Naive B cell (primary cell): Measurements from ENCODE around the gene GUCY2D. TPM values are rescaled to one million over a fixed set of nuclear protein-coding genes. Genes with fewer than 3 reads are reported as not detected.
A peak's percentile ranks its signal among the peaks of the same experiment; 100 is the strongest.

ENCODE experiments used
- ATAC-seq, 2 donors: fragments of 150-1000 bp; cut with Tn5 transposase; 2 replicates each; pipeline ENCODE4 v1.10.0; 2021; ENCODE audit warnings: low read depth in 2 of 2, mild to moderate bottlenecking in 2 of 2, moderate library complexity in 2 of 2
- DNase-seq: peaks from one replicate; pipeline ENCODE4 v3.0.0; 2022
- H3K27ac Mint-ChIP-seq, 6 donors: one replicate each; pipeline ENCODE4 v1.8.0; 2020 to 2022; ENCODE audit warnings: mild to moderate bottlenecking in 6 of 6, mixed read lengths in 6 of 6, moderate library complexity in 5 of 6, inconsistent platforms in 2 of 6
- H3K27me3 Mint-ChIP-seq, 3 donors: one replicate each; pipeline ENCODE4 v1.8.0; 2021 to 2022; ENCODE audit warnings: mixed read lengths in 3 of 3, mild to moderate bottlenecking in 1 of 3
- H3K36me3 Mint-ChIP-seq, 2 donors: one replicate each; pipeline ENCODE4 v1.8.0; 2020 to 2022; ENCODE audit warnings: mixed read lengths in 2 of 2, inconsistent platforms in 1 of 2, mild to moderate bottlenecking in 1 of 2
- H3K4me1 Mint-ChIP-seq, 3 donors: one replicate each; pipeline ENCODE4 v1.8.0; 2020 to 2022; ENCODE audit warnings: mixed read lengths in 3 of 3, inconsistent platforms in 1 of 3, mild to moderate bottlenecking in 1 of 3, moderate library complexity in 1 of 3
- H3K4me3 Mint-ChIP-seq, 8 donors: one replicate each; pipeline ENCODE4 v1.8.0; 2020 to 2022; ENCODE audit warnings: mild to moderate bottlenecking in 8 of 8, mixed read lengths in 8 of 8, moderate library complexity in 8 of 8, inconsistent platforms in 2 of 8
- H3K9me3 Mint-ChIP-seq, 7 donors: one replicate each; pipeline ENCODE4 v1.8.0; 2020 to 2022; ENCODE audit warnings: mixed read lengths in 7 of 7, mild to moderate bottlenecking in 5 of 7, inconsistent platforms in 2 of 7, moderate library complexity in 1 of 7
- polyA plus RNA-seq, 6 donors: library from polyadenylated mRNA; unstranded; fragments of 300-500 nt; fragmentation: Illumina TruSeq; gene quantifications; one replicate each; pipeline ENCODE4 v1.2.3, GENCODE V29; 2021; ENCODE audit warnings: low read depth in 6 of 6

Gene GUCY2D
- polyA plus RNA-seq, 6 donors from 2014 or later, result not detected

- Mint-ChIP-seq H3K27ac (no peak overlapping the region), H3K9me3 (peaks cover 0 to 2% (median 0%) of the 10 kb centered on the region in 7 donors)
These were observed 22.9 kb downstream of the GUCY2D start for GRCh38 chr17:8025176-8025911.

DNA sequence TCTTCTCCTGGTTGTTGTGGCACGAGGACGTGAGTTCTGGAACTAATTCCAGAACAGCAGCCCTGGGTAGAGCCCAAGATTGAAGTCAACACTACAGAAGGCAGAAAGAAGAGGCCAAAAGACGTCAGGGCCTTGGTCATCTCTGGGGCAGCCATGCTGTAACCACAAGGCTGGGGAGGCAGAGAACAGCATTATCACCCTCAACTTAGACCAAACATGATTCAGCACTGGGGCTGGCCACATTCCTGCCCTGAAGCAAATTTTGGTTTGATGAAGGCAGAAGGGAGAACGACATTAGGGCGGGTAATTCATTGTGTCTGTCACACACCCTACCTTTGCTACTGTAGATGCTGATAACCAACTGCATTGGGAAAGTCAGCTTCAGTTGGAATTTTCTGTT is 26.7 kb downstream of the GUCY2D start:
- H3K9me3 Mint-ChIP-seq, result peaks cover 0 to 2% (median 0%) of the 10 kb centered on the region in 7 donors
- H3K27me3 Mint-ChIP-seq, result peaks cover 39 to 74% (median 60%) of the 10 kb centered on the region in 3 donors
- H3K27ac Mint-ChIP-seq, result no peak overlapping the region
- no peak overlapping the region for H3K4me3 Mint-ChIP-seq
- H3K36me3 Mint-ChIP-seq, result no peaks in the 10 kb centered on the region
- no peak for DNase-seq
- H3K4me1 Mint-ChIP-seq, result no peaks in the 10 kb centered on the region
- ATAC-seq, result no peak

More at GRCh38 chr17:8025176-8025911, 22.9 kb downstream of the GUCY2D start:
- DNase-seq (no peak), ATAC-seq (no peak)
- H3K4me1 Mint-ChIP-seq, result no peaks in the 10 kb centered on the region
- no peaks in the 10 kb centered on the region for H3K36me3 Mint-ChIP-seq
- peaks cover 27 to 73% (median 57%) of the 10 kb centered on the region in 3 donors for H3K27me3 Mint-ChIP-seq
- no peak overlapping the region for H3K4me3 Mint-ChIP-seq

- ATAC-seq, result no peak
- Mint-ChIP-seq H3K27ac (no peak overlapping the region), H3K9me3 (peaks cover 0 to 2% (median 0%) of the 10 kb centered on the region in 7 donors), H3K4me3 (no peak overlapping the region), H3K36me3 (no peaks in the 10 kb centered on the region), H3K4me1 (no peaks in the 10 kb centered on the region), H3K27me3 (peaks cover 38 to 65% (median 53%) of the 10 kb centered on the region in 3 donors)
- no peak for DNase-seq
These were observed 28.8 kb downstream of the GUCY2D start for GRCh38 chr17:8031261-8031661.

DNA sequence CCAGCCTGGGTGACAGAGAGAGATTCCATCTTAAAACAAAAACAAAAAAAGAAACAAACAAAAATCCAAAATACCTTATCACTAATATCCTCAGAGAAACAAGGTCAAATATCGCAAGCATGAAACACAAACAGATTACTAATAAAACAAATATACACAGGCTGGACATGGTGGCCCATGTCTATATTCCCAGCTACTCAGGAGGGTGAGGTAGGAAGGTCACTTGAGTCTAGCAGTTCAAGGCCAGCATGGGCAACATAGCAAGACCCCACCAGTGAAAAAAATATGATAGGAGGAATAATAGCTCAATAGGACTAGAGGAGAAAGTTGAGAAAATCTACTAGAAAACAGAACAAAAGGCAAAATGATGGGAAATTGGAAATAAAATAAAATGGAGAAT is 29.5 kb downstream of the GUCY2D start:
- ATAC-seq (no peak), DNase-seq (no peak)
- no peaks in the 10 kb centered on the region for H3K4me1 Mint-ChIP-seq
- peaks cover 37 to 61% (median 51%) of the 10 kb centered on the region in 3 donors for H3K27me3 Mint-ChIP-seq
- no peak overlapping the region for H3K4me3 Mint-ChIP-seq
- no peaks in the 10 kb centered on the region for H3K36me3 Mint-ChIP-seq
- H3K27ac Mint-ChIP-seq, result peak overlapping the region in 1 of 6 donors; percentile 26
- H3K9me3 Mint-ChIP-seq, result peaks cover 0 to 2% (median 0%) of the 10 kb centered on the region in 7 donors

DNA sequence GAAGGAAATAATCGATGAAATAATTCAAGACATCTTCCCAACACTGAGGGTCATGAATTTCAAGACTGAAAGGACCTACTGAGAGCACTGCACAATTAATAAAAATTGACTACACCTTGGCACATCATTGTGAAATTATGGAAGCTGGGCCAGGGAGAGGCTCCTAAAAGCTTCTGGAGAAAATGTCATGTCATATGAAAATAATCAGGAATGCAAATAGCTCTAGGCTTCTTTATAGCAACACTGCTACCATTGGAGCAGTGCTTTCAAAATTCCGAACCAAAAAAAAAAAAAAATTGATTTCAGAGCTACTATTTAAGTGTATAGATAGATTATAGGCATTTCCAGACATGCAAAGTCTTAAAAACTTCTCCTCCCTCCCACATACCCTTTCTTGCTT is 30.0 kb downstream of the GUCY2D start:
- ATAC-seq (no peak), DNase-seq (no peak)
- peaks cover 0 to 4% of the 10 kb centered on the region in 2 donors for H3K36me3 Mint-ChIP-seq
- H3K9me3 Mint-ChIP-seq, result peaks cover 0 to 3% (median 2%) of the 10 kb centered on the region in 7 donors
- no peak overlapping the region for H3K4me3 Mint-ChIP-seq
- peaks cover 37 to 61% (median 51%) of the 10 kb centered on the region in 3 donors for H3K27me3 Mint-ChIP-seq
- no peak overlapping the region for H3K27ac Mint-ChIP-seq
- H3K4me1 Mint-ChIP-seq, result peaks cover 0 to under 1% (median 0%) of the 10 kb centered on the region in 3 donors

DNA sequence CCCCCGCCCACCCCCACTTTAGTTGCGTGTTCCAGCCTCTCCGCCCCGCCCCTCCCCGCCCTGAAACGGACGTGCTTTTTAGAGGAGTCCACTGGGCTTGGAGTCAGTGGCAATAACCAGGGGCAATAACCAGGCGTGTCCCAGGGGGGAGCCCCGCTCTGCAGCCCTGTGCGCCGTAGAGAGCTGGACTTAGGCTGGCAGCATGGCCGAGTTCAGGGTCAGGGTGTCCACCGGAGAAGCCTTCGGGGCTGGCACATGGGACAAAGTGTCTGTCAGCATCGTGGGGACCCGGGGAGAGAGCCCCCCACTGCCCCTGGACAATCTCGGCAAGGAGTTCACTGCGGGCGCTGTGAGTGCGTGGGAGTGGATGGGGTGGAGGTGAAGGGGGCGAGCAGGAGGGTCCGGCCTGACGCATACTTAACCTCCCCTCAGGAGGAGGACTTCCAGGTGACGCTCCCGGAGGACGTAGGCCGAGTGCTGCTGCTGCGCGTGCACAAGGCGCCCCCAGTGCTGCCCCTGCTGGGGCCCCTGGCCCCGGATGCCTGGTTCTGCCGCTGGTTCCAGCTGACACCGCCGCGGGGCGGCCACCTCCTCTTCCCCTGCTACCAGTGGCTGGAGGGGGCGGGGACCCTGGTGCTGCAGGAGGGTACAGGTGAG is 36.7 kb downstream of the GUCY2D start, which contains the start of gene ALOX15B:
ALOX15B (plus strand) TSS at position 106 of the 657 bp plus-strand sequence; CDS start at position 203, 97 bp downstream.
- ATAC-seq (peak; percentile 41 to 52), DNase-seq (no peak)
- H3K27me3 Mint-ChIP-seq, result peaks cover 44 to 65% (median 50%) of the 10 kb centered on the region in 3 donors
- H3K9me3 Mint-ChIP-seq, result peaks cover 0 to 4% (median 3%) of the 10 kb centered on the region in 7 donors
- peak within 1 kb of the TSS in 3 of 8 donors; percentile 1 to 63 (median 32) for H3K4me3 Mint-ChIP-seq
- H3K27ac Mint-ChIP-seq, result peak within 1 kb of the TSS in 1 of 6 donors; percentile 54
- peaks cover 0 to 17% (median 5%) of the 10 kb centered on the region in 3 donors for H3K4me1 Mint-ChIP-seq
- peaks cover 0 to 11% of the 10 kb centered on the region in 2 donors for H3K36me3 Mint-ChIP-seq

DNA sequence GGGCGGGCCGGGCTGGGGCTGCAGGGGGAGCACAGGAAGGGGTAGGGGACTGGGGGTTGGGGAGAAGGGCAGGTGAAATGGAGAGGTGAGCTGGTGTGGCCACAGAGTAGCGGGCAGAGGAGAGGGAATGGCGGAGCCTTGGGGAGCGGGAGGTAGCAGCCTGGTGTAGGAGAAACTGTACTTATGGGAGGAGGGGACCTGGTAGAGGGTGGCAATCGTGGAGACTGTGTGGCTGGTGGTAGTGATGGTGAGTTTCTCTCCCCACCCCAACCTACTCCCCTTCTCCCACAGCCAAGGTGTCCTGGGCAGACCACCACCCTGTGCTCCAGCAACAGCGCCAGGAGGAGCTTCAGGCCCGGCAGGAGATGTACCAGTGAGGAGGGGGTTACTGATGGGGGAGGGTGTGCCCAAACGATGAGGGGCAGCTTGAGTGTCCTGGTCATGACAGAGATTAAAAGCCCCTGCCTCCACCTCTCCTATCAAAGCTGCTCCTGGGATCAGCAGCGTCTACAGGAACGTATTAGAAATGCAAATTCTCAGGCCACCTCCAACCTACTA is 37.3 kb downstream of the GUCY2D start:
- H3K27me3 Mint-ChIP-seq, result peaks cover 44 to 60% (median 53%) of the 10 kb centered on the region in 3 donors
- peaks cover 0 to 4% (median 3%) of the 10 kb centered on the region in 7 donors for H3K9me3 Mint-ChIP-seq
- H3K36me3 Mint-ChIP-seq, result peaks cover 0 to 11% of the 10 kb centered on the region in 2 donors
- no peak for ATAC-seq
- DNase-seq, result no peak
- peaks cover 0 to 17% (median 5%) of the 10 kb centered on the region in 3 donors for H3K4me1 Mint-ChIP-seq
- peak overlapping the region in 2 of 8 donors; percentile 31 to 41 for H3K4me3 Mint-ChIP-seq
- no peak overlapping the region for H3K27ac Mint-ChIP-seq

DNA sequence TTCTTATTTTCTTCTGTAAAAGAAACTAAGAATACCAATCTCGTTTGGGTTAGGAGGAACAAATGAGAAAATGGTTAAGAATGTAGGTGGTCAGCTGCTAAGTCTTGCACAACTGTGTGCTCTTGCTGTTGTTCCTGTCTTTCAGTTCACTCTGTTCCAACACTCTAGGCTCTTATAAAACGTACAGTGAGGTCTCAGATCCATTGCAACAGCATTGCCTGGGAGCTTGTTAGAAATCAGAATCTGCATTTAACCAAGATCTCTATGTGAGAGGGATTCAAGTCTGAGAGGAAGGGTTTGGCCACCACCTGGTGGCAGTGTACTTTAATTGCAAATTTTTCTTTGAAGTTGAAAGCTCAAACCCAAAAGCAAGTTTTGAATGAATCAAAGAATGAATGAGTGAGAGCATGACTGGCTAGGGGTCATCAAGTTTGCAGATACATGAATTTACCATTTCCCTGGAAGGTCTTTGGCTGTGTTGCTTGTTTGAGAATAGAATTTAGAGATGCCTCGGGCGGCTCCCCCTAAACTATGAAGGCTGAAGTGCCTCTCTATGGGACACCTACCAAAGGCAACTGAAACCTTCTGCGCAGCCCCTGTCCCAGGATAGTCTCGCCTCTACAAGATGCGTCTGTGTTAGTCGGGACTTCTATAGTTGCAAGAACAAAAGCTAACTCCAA is 39.0 kb downstream of the GUCY2D start:
- peaks cover 0 to 17% (median 5%) of the 10 kb centered on the region in 3 donors for H3K4me1 Mint-ChIP-seq
- H3K9me3 Mint-ChIP-seq, result peaks cover 0 to 4% (median 3%) of the 10 kb centered on the region in 7 donors
- peak overlapping the region in 1 of 6 donors; percentile 58 for H3K27ac Mint-ChIP-seq
- H3K36me3 Mint-ChIP-seq, result peaks cover 0 to 11% of the 10 kb centered on the region in 2 donors
- peak; percentile 15 for DNase-seq
- H3K27me3 Mint-ChIP-seq, result peaks cover 40 to 64% (median 61%) of the 10 kb centered on the region in 3 donors
- H3K4me3 Mint-ChIP-seq, result no peak overlapping the region
- ATAC-seq, result peak; percentile 23 to 43

DNA sequence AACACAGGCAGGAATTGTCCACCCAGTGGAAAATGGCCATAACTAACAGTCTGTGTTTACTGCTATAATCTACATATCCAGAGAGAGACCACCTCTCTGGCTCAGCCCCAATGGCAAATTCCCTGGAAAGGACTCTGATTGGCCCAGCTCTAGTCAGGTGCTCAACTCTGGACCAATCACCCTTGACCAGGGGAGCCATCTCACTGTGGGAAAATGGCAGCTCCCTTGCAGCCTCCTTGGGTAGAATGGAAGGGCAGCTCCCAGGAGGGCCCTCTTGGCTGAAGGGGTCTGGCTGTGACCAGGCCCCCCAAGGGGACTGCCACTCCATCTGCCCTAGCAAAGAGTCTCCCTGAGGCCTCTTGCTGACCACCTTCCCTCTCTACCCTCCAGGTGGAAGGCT is 39.6 kb downstream of the GUCY2D start:
- peaks cover 0 to 19% (median 5%) of the 10 kb centered on the region in 3 donors for H3K4me1 Mint-ChIP-seq
- H3K9me3 Mint-ChIP-seq, result peaks cover 0 to 4% (median 3%) of the 10 kb centered on the region in 7 donors
- no peak overlapping the region for H3K27ac Mint-ChIP-seq
- H3K4me3 Mint-ChIP-seq, result no peak overlapping the region
- ATAC-seq, result no peak
- peaks cover 40 to 70% (median 61%) of the 10 kb centered on the region in 3 donors for H3K27me3 Mint-ChIP-seq
- H3K36me3 Mint-ChIP-seq, result peaks cover 0 to 11% of the 10 kb centered on the region in 2 donors
- no peak for DNase-seq

DNA sequence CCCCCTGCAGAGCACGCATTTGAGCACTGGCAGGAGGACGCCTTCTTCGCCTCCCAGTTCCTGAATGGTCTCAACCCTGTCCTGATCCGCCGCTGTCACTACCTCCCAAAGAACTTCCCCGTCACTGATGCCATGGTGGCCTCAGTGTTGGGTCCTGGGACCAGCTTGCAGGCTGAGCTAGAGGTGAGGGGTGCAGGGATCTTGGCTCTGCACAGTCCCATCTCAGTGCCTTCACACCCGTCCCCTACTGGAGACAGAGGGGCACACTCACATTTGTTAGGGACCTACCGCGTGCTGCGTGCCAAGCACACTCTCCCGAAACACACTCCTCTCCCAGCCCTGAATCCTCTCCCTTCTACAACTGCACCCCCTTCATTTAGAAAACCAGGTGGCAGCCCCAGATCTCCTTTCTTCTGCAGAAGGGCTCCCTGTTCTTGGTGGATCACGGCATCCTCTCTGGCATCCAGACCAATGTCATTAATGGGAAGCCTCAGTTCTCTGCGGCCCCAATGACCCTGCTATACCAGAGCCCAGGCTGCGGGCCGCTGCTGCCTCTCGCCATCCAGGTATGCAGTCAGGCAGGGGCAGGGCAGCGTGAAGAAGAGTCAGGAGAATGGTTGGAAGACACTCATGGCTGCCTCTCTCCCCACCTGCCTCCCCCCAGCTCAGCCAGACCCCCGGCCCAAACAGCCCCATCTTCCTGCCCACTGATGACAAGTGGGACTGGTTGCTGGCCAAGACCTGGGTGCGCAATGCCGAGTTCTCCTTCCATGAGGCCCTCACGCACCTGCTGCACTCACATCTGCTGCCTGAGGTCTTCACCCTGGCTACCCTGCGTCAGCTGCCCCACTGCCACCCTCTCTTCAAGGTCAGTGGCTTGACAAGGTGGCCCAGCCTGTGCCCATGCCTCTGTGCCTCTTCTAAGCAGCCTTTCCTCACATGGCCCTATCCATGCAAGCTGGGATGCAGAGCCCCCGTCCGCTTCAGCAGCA is 42.7 kb downstream of the GUCY2D start:
- no peak overlapping the region for H3K4me3 Mint-ChIP-seq
- peaks cover 0 to 4% (median 0%) of the 10 kb centered on the region in 3 donors for H3K4me1 Mint-ChIP-seq
- no peaks in the 10 kb centered on the region for H3K36me3 Mint-ChIP-seq
- peak overlapping the region in 2 of 6 donors; percentile 37 to 66 for H3K27ac Mint-ChIP-seq
- H3K9me3 Mint-ChIP-seq, result no peaks in the 10 kb centered on the region
- H3K27me3 Mint-ChIP-seq, result peaks cover 25 to 44% (median 38%) of the 10 kb centered on the region in 3 donors
- ATAC-seq, result no peak
- DNase-seq, result no peak

- peak overlapping the region in 1 of 8 donors; percentile 6 for H3K4me3 Mint-ChIP-seq
- H3K27ac Mint-ChIP-seq, result peak overlapping the region in 1 of 6 donors; percentile 67
- DNase-seq (no peak), ATAC-seq (no peak)
- peaks cover 0 to 4% (median 0%) of the 10 kb centered on the region in 3 donors for H3K4me1 Mint-ChIP-seq
- H3K36me3 Mint-ChIP-seq, result no peaks in the 10 kb centered on the region
- no peaks in the 10 kb centered on the region for H3K9me3 Mint-ChIP-seq
- H3K27me3 Mint-ChIP-seq, result peaks cover 12 to 32% (median 25%) of the 10 kb centered on the region in 3 donors
These were observed 44.0 kb downstream of the GUCY2D start for GRCh38 chr17:8046306-8046928.
